ENCODE data around the gene TMEM176A. TPM values are rescaled to one million over a fixed set of nuclear protein-coding genes. Genes with fewer than 3 reads are reported as not detected.
"Not testable (repeated sequence)": the region's sequence is repeated elsewhere in the genome, so short reads cannot be mapped to it uniquely, and the experiment has no call there.

Gene TMEM176A
- total RNA-seq: under 1 TPM; 0.20 to 0.24 (median 0.22) TPM

DNA sequence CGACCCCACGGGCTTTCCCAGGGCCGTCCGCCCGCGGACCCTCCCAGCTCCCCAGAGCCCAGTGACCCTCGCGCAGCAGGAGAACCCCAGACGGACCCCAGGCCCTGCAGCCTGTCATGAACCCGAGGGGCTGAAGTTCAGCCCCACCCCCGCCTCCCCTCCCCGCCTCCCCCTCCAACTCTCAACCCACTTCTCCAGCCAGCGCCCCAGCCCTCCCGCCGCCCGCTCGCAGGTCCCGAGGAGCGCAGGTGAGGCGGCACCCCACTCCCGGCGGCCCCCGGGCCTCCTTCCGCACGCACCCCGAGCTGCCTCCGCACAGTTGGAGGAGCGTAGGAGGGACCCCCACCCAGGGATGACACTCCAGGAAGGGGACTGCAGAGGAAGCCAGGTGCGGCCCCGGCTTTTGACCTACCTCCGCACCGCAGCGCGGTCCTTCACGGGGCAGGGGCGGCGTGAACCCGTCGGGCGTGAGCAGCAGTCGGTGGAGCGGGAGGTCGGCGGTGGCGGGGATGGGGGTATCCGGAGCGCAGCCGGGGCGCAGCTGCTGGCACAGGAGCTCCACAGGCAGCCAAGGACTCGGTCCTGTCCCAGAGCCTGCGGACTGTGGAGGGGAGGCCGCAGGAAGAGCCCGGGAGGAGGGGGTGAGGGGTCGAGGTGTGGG lies at the start of gene TMEM176A:
Gene TMEM176A, plus strand, starts transcription at position 189 of the 661 bp plus-strand sequence. CDS start 782 bp downstream, outside the sequence.
- H3K4me1 Mint-ChIP-seq (ENCODE audit: low read depth): peaks cover 6% of the 10 kb centered on the region
- no peaks in the 10 kb centered on the region for H3K9me3 Mint-ChIP-seq
- peak; percentile 56 to 68 for ATAC-seq
- peak within 1 kb of the TSS; percentile 68 for H3K4me3 Mint-ChIP-seq
- no peaks in the 10 kb centered on the region for H3K36me3 Mint-ChIP-seq (ENCODE audit: insufficient read depth)
- H3K27me3 Mint-ChIP-seq (ENCODE audit: low read depth): peaks cover 54% of the 10 kb centered on the region
- no peak for DNase-seq

DNA sequence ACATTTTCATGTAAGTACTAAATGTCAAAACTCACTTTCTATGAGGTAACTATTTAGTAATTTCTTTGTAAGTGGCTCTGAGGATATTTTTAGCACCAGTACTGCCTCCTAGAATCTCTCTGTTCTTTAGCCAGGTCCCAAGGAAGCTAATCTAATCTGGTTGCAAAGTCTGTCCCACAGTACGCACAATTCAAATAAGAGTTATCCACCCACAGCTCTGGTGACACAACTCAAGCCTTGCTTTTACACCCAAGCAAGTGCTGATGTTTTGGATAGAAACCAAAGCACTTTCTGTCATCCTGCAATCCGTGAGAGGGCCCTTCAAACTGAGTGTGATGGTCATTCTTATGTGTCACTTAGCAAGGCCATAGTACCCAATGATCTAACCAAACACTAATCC lies 48.9 kb upstream of the TMEM176A start:
- Mint-ChIP-seq H3K36me3 (ENCODE audit: insufficient read depth) (no peaks in the 10 kb centered on the region), H3K4me1 (ENCODE audit: low read depth) (peaks cover 81% of the 10 kb centered on the region), H3K4me3 (no peak overlapping the region), H3K27me3 (ENCODE audit: low read depth) (no peaks in the 10 kb centered on the region), H3K9me3 (no peaks in the 10 kb centered on the region)
- DNase-seq: no peak
- ATAC-seq: no peak

GRCh38 chr7:150753239-150753638 lies 47.3 kb upstream of the TMEM176A start:
- no peak overlapping the region for H3K4me3 Mint-ChIP-seq
- DNase-seq: no peak

GRCh38 chr7:150753826-150754603 lies 46.6 kb upstream of the TMEM176A start:
- Mint-ChIP-seq H3K36me3 (ENCODE audit: insufficient read depth) (no peaks in the 10 kb centered on the region), H3K27me3 (ENCODE audit: low read depth) (no peaks in the 10 kb centered on the region), H3K4me1 (ENCODE audit: low read depth) (peaks cover 65% of the 10 kb centered on the region), H3K9me3 (no peaks in the 10 kb centered on the region), H3K4me3 (no peak overlapping the region)
- ATAC-seq: peak; percentile 65 to 72
- DNase-seq: no peak

More at GRCh38 chr7:150753239-150753638, 47.3 kb upstream of the TMEM176A start:
- no peaks in the 10 kb centered on the region for H3K27me3 Mint-ChIP-seq (ENCODE audit: low read depth)
- H3K36me3 Mint-ChIP-seq (ENCODE audit: insufficient read depth): no peaks in the 10 kb centered on the region
- H3K9me3 Mint-ChIP-seq: no peaks in the 10 kb centered on the region
- ATAC-seq: no peak
- H3K4me1 Mint-ChIP-seq (ENCODE audit: low read depth): peaks cover 73% of the 10 kb centered on the region

GRCh38 chr7:150754951-150755350 lies 45.6 kb upstream of the TMEM176A start:
- H3K4me3 Mint-ChIP-seq: peak overlapping the region; percentile 63
- ATAC-seq: peak; percentile 48 to 52
- no peaks in the 10 kb centered on the region for H3K36me3 Mint-ChIP-seq (ENCODE audit: insufficient read depth)
- H3K27me3 Mint-ChIP-seq (ENCODE audit: low read depth): no peaks in the 10 kb centered on the region
- peaks cover 56% of the 10 kb centered on the region for H3K4me1 Mint-ChIP-seq (ENCODE audit: low read depth)
- H3K9me3 Mint-ChIP-seq: no peaks in the 10 kb centered on the region
- no peak for DNase-seq

- peak; percentile 66 for DNase-seq
- Mint-ChIP-seq H3K36me3 (ENCODE audit: insufficient read depth) (no peaks in the 10 kb centered on the region), H3K4me3 (peak overlapping the region; percentile 63), H3K27me3 (ENCODE audit: low read depth) (no peaks in the 10 kb centered on the region), H3K9me3 (peaks cover 4% of the 10 kb centered on the region), H3K4me1 (ENCODE audit: low read depth) (peaks cover 51% of the 10 kb centered on the region)
- ATAC-seq: peak; percentile 69 to 72
Measured at GRCh38 chr7:150755473-150756099, 45.0 kb upstream of the TMEM176A start.

DNA sequence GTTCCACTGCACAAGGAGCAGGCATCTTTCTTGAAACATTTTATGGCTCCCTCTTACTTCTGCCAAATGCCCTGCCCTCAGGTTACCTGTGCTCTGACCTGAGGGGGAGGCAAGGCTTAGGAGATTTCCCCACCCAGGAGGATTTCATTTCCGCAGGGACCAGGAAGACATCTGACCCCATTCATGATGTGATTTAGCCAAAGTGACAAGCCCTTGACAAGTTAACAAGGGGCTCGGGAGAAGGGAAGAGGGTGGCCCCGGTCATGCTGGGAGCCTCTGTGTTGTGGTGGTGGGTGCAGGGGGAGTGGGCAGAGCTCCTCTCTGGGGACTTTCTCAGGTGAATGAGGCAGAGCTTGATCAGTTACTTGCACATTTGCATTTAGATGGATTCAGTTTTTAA lies 44.4 kb upstream of the TMEM176A start:
- DNase-seq: no peak
- peaks cover 5% of the 10 kb centered on the region for H3K9me3 Mint-ChIP-seq
- no peaks in the 10 kb centered on the region for H3K27me3 Mint-ChIP-seq (ENCODE audit: low read depth)
- H3K36me3 Mint-ChIP-seq (ENCODE audit: insufficient read depth): no peaks in the 10 kb centered on the region
- H3K4me1 Mint-ChIP-seq (ENCODE audit: low read depth): peaks cover 47% of the 10 kb centered on the region
- ATAC-seq: no peak
- peak overlapping the region; percentile 63 for H3K4me3 Mint-ChIP-seq

DNA sequence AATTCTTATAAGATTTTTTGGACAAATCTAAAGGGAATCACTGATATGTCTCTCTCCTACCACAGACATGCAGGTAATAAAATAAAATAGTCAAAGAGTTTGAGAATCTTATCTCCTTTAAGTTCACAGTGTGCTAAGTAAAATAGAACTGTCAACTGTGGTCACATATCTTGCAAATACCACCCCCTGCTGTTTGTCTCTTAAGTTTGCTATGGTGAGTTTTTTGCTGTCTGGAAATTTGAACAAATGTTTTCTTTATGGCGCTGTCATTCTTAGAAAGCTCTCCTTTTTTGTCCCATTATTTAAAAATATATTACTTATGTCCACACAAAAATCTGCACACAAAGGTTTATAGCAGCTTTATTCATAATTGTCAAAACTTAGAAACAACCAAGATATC lies 43.7 kb upstream of the TMEM176A start:
- ATAC-seq: no peak
- no peak for DNase-seq
- Mint-ChIP-seq H3K9me3 (peaks cover 10% of the 10 kb centered on the region), H3K4me1 (ENCODE audit: low read depth) (peaks cover 44% of the 10 kb centered on the region), H3K36me3 (ENCODE audit: insufficient read depth) (no peaks in the 10 kb centered on the region), H3K4me3 (peak overlapping the region; percentile 63), H3K27me3 (ENCODE audit: low read depth) (no peaks in the 10 kb centered on the region)

DNA sequence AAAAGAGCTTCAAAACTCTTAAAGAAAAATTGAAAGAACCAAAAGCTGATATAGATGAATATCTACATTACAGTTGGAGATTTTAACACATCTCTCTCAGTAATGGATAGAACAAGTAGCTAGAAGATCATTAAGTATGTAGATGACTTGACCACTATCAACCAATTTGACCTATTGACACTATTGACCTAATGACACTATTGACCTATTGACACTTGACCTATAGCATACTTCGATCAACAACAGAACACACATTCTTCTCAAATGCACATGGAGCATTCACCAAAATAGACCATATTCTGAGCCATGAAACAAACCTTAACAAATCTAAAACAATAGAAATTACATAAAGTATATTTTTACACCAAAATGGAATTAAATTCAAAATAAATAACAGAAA lies 41.1 kb upstream of the TMEM176A start:
- no peak overlapping the region for H3K4me3 Mint-ChIP-seq
- H3K27me3 Mint-ChIP-seq (ENCODE audit: low read depth): no peaks in the 10 kb centered on the region
- DNase-seq (no peak), ATAC-seq (no peak)
- peaks cover 27% of the 10 kb centered on the region for H3K4me1 Mint-ChIP-seq (ENCODE audit: low read depth)
- H3K9me3 Mint-ChIP-seq: peaks cover 10% of the 10 kb centered on the region
- no peaks in the 10 kb centered on the region for H3K36me3 Mint-ChIP-seq (ENCODE audit: insufficient read depth)

DNA sequence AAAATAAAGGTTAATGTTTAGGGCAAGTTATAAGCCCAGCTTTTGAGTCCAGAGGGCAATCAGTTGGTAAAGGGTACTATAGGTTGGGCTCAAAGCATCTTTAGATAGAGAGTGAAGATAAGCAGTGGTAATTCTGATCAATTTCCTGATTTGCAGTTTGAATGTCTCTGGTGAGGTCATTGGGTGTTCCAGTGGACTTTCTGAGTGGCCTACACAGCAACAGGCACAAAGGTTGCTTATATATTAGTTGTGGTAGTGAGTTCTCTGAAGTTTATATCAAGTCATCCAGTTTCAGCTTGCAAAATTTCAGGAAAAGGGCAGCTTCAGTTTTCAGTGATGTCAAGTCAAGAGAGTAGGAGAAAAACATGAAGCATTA lies 34.2 kb upstream of the TMEM176A start:
- no peaks in the 10 kb centered on the region for H3K4me1 Mint-ChIP-seq (ENCODE audit: low read depth)
- DNase-seq: no peak

GRCh38 chr7:150769768-150770167 lies 30.8 kb upstream of the TMEM176A start:
- no peaks in the 10 kb centered on the region for H3K4me1 Mint-ChIP-seq (ENCODE audit: low read depth)
- no peaks in the 10 kb centered on the region for H3K27me3 Mint-ChIP-seq (ENCODE audit: low read depth)

More for the DNA sequence above, 34.2 kb upstream of the TMEM176A start:
- no peaks in the 10 kb centered on the region for H3K36me3 Mint-ChIP-seq (ENCODE audit: insufficient read depth)
- H3K27me3 Mint-ChIP-seq (ENCODE audit: low read depth): no peaks in the 10 kb centered on the region
- peaks cover 4% of the 10 kb centered on the region for H3K9me3 Mint-ChIP-seq
- ATAC-seq: no peak
- H3K4me3 Mint-ChIP-seq: no peak overlapping the region

DNA sequence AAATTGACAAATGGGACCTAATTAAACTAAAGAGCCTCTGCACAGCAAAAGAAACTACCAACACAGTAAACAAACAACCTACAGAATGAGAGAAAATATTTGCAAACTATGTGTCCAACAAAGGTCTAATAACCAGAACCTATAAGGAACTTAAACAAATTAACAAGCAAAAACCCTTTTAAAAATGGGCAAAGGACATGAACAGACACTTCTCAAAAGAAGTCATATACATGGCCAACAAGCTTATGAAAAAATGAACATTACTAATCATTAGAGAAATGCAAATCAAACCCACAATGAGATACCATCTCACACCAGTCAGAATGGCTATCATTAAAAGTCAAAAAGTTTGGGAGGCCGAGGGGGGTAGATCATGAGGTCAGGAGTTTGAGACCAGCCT lies 26.4 kb upstream of the TMEM176A start:
- not testable (repeated sequence) for ATAC-seq; DNase-seq; H3K27me3 Mint-ChIP-seq (ENCODE audit: low read depth); H3K36me3 Mint-ChIP-seq (ENCODE audit: insufficient read depth); H3K4me1 Mint-ChIP-seq (ENCODE audit: low read depth); H3K4me3 Mint-ChIP-seq
- H3K9me3 Mint-ChIP-seq: peaks cover 14% of the 10 kb centered on the region

More at GRCh38 chr7:150769768-150770167, 30.8 kb upstream of the TMEM176A start:
- DNase-seq (no peak), ATAC-seq (no peak)
- peaks cover 14% of the 10 kb centered on the region for H3K9me3 Mint-ChIP-seq
- no peak overlapping the region for H3K4me3 Mint-ChIP-seq
- H3K36me3 Mint-ChIP-seq (ENCODE audit: insufficient read depth): peaks cover 4% of the 10 kb centered on the region

DNA sequence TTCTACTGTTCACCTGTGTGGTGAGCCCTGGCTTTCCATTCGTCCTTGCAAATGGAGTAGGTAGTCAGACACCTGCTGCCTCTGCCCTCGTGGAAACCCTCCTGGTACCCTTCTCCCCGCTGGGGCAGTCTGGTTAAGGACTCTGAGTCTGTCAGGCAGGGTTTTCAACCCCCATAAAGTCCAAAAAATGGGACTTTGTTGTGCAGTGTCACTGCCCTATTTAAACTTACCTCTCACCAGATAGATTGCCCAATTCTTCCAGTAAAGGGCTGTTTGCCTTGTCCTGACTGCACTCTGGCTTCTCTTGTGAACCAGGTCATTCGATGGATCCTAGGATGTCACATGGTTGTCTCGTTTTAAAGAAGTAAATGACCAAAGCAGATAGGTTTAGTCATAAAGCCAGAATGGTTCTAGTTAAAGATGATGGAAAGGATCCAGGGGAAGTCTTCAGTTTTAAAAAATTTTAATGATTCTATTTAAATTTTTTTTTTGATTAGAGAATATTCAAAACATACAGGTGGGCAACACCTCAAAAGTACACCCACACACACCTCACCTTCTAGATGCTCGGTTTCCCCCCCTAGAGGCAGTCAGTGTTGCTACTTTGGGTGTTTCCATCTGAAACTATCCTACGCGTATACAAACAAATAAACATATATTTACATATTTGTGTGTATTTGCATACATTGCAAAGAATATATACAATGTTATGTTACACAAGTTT lies 22.4 kb upstream of the TMEM176A start:
- Mint-ChIP-seq H3K4me3 (no peak overlapping the region), H3K27me3 (ENCODE audit: low read depth) (no peaks in the 10 kb centered on the region), H3K9me3 (peaks cover 11% of the 10 kb centered on the region), H3K4me1 (ENCODE audit: low read depth) (no peaks in the 10 kb centered on the region), H3K36me3 (ENCODE audit: insufficient read depth) (peaks cover 2% of the 10 kb centered on the region)
- ATAC-seq: no peak
- DNase-seq: no peak

DNA sequence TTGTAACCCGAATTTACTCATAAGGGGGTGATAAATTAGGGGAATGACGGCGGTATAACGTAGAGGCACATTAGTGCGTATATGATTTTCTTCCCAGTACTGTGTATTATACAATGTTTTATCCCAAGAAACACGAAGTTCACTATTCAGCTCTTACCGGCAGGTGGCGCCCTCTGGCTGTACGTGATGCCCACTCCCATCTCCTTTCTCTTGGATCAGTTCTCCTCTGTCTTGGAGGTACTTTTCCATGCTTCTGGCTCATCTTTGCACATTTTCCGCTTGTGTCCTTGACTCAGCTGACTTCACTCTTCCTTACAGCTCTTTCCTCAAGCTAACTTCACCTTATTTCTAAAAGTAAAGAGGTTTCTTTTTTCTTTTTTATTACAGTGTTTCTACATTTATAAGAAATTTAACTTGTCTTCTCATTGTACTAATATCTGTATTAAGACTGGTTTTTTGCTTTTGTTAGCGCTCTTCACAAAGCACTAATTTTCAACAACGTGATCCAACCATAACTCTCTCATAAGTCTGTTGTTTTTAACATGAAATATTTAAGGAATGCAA lies 21.7 kb upstream of the TMEM176A start:
- H3K36me3 Mint-ChIP-seq (ENCODE audit: insufficient read depth): peaks cover 2% of the 10 kb centered on the region
- no peaks in the 10 kb centered on the region for H3K27me3 Mint-ChIP-seq (ENCODE audit: low read depth)
- ATAC-seq (peak; percentile 51 to 59), DNase-seq (peak; percentile 72)
- no peak overlapping the region for H3K4me3 Mint-ChIP-seq
- H3K9me3 Mint-ChIP-seq: peaks cover 5% of the 10 kb centered on the region
- H3K4me1 Mint-ChIP-seq (ENCODE audit: low read depth): no peaks in the 10 kb centered on the region

All from activated T-cell treated with anti-CD3 and anti-CD28 coated beads, Interleukin-2, amount 50 U/mL, for 4 hours (primary cell).